ENCODE results near the gene STAC2.
A peak's percentile ranks its signal among the peaks of the same experiment; 100 is the strongest.
"Not testable (repeated sequence)": the region's sequence is repeated elsewhere in the genome, so short reads cannot be mapped to it uniquely, and the experiment has no call there.

Gene STAC2

GRCh38 chr17:39225308-39225958 is at the start of gene STAC2:
TSS of gene STAC2 (minus strand) at chr17:39225945. CDS start at chr17:39225502, 443 bp downstream.
- no peak for DNase-seq (ENCODE audit: low spot score)

GRCh38 chr17:39271546-39271945 is 45.8 kb upstream of the STAC2 start:
- peak; percentile 60 for DNase-seq (ENCODE audit: low spot score)

GRCh38 chr17:39270923-39271322 is 45.2 kb upstream of the STAC2 start:
- peak; percentile 83 for DNase-seq (ENCODE audit: low spot score)

GRCh38 chr17:39264119-39264518 is 38.4 kb upstream of the STAC2 start:
- DNase-seq (ENCODE audit: low spot score) = no peak

GRCh38 chr17:39261286-39261685 is 35.5 kb upstream of the STAC2 start:
- no peak for DNase-seq (ENCODE audit: low spot score)

- DNase-seq (ENCODE audit: low spot score) = no peak
Observed at GRCh38 chr17:39252788-39253460, 27.2 kb upstream of the STAC2 start.

GRCh38 chr17:39251997-39252396 is 26.3 kb upstream of the STAC2 start:
- DNase-seq (ENCODE audit: low spot score) = no peak

GRCh38 chr17:39250076-39250475 is 24.3 kb upstream of the STAC2 start:
- DNase-seq (ENCODE audit: low spot score) = not testable (repeated sequence)

- DNase-seq (ENCODE audit: low spot score) = no peak
Observed at GRCh38 chr17:39246274-39246673, 20.5 kb upstream of the STAC2 start.

- DNase-seq (ENCODE audit: low spot score) = peak; percentile 88
Observed at GRCh38 chr17:39244600-39245570, 19.1 kb upstream of the STAC2 start.

- DNase-seq (ENCODE audit: low spot score) = no peak
Observed at GRCh38 chr17:39244016-39244599, 18.4 kb upstream of the STAC2 start.

GRCh38 chr17:39243155-39243554 is 17.4 kb upstream of the STAC2 start:
- no peak for DNase-seq (ENCODE audit: low spot score)

GRCh38 chr17:39240631-39241030 is 14.9 kb upstream of the STAC2 start:
- DNase-seq (ENCODE audit: low spot score) = no peak

GRCh38 chr17:39239640-39240314 is 14.0 kb upstream of the STAC2 start:
- DNase-seq (ENCODE audit: low spot score) = no peak

- DNase-seq (ENCODE audit: low spot score) = no peak
Observed at GRCh38 chr17:39238311-39238972, 12.7 kb upstream of the STAC2 start.

- DNase-seq (ENCODE audit: low spot score) = no peak
Observed at GRCh38 chr17:39237586-39237985, 11.8 kb upstream of the STAC2 start.

GRCh38 chr17:39236981-39237441 is 11.3 kb upstream of the STAC2 start:
- no peak for DNase-seq (ENCODE audit: low spot score)

GRCh38 chr17:39236450-39236927 is 10.7 kb upstream of the STAC2 start:
- no peak for DNase-seq (ENCODE audit: low spot score)

- peak; percentile 61 for DNase-seq (ENCODE audit: low spot score)
Observed at GRCh38 chr17:39235555-39236449, 10.1 kb upstream of the STAC2 start.

Data from GM03348 (cell line).